Transverse colon (tissue), 4 donors: ENCODE measurements around the gene CDKAL1. TPM values are rescaled to one million over a fixed set of nuclear protein-coding genes. Genes with fewer than 3 reads are reported as not detected.

Experiments used
- DNase-seq: peaks from one replicate; pipeline ENCODE4 v3.0.0-alpha.2; 2019
- H3K27ac ChIP-seq, 4 donors: fragments of 200-600 bp; sonication (generic); 2 replicates each; pipeline ENCODE4 v1.5.1; 2016 to 2018; ENCODE audit warnings: inconsistent platforms in 4 of 4
- H3K27me3 ChIP-seq: fragments of 200-600 bp; sonication (generic); 2 replicates; pipeline ENCODE4 v1.5.1; 2017; ENCODE audit warnings: inconsistent platforms
- H3K36me3 ChIP-seq, 4 donors: fragments of 200-600 bp; sonication (generic); 2 replicates each; pipeline ENCODE4 v1.5.1; 2017 to 2019; ENCODE audit warnings: inconsistent platforms in 4 of 4
- H3K4me1 ChIP-seq, 4 donors: fragments of 200-600 bp; sonication (generic); 2 replicates each; pipeline ENCODE4 v1.5.1; 2017 to 2020; ENCODE audit warnings: inconsistent platforms in 4 of 4
- H3K4me3 ChIP-seq, 4 donors: fragments of 200-600 bp; sonication (generic); 1 replicate in 1 of 4; 2 replicates in 3 of 4; pipeline versions ENCODE4 v1.5.1 to v1.6.1; 2017 to 2019; ENCODE audit warnings: inconsistent platforms in 4 of 4
- H3K9me3 ChIP-seq, 2 donors: fragments of 200-600 bp; sonication (generic); 2 replicates each; pipeline ENCODE4 v1.5.1; 2017 to 2019; ENCODE audit warnings: inconsistent platforms in 2 of 2
- CTCF ChIP-seq, 5 experiments: fragments of 200-600 bp in 3 of 5; fragments of 450-650 bp in 2 of 5; sonication (generic) in 3 of 5; IDR thresholded peaks; 1 replicate in 2 of 5; 2 replicates in 3 of 5; pipeline ENCODE4 v1.5.1; 2016 to 2017; ENCODE audit warnings: antibody characterized with exemption in 5 of 5, inconsistent platforms in 3 of 5, mild to moderate bottlenecking in 2 of 5, moderate library complexity in 1 of 5
- EP300 ChIP-seq: sonication (generic); formaldehyde crosslinking; IDR thresholded peaks from one replicate; pipeline ENCODE4 v1.6.1; 2017; ENCODE audit warnings: antibody characterized with exemption, low read depth
- POLR2A ChIP-seq: fragments of 450-650 bp; IDR thresholded peaks from one replicate; pipeline ENCODE4 v1.6.1; 2016; ENCODE audit warnings: antibody characterized with exemption, mild to moderate bottlenecking, moderate library complexity
- POLR2AphosphoS5 ChIP-seq, 3 donors: sonication (generic); formaldehyde crosslinking; IDR thresholded peaks; one replicate each; pipeline ENCODE4 v1.6.1; 2016; ENCODE audit warnings: antibody characterized with exemption in 3 of 3
- WGBS, 2 donors: methylation state at CpG; one replicate each; pipeline ENCODE4 v1.1.5; 2018; ENCODE audit warnings: low coverage in 1 of 2; 5-methylcytosine and 5-hydroxymethylcytosine counted together
- in situ Hi-C, 4 donors: fragments of 200-750 bp; cut with MboI; loops; one replicate each; pipeline versions ENCODE4 v1.15.0 to v1.15.1; 2017; ENCODE audit warnings: low sequenced_read_pairs in 3 of 4, low pct_ligation_motif_present in 1 of 4, low pct_unique_long_range_greater_than_20kb in 1 of 4
- intact Hi-C: fragments of 100-400 bp; cut with DNase I; formaldehyde crosslinking; loops from one replicate; pipeline ENCODE4 v1.15.1; 2023; ENCODE audit warnings: low total_unique reads
- total RNA-seq, 4 donors: library from RNA; depleted of rRNA; stranded (reverse); fragments of >200 nt; gene quantifications; one replicate each; pipeline ENCODE4 v1.1.0, GENCODE V29; 2016

Gene CDKAL1
- total RNA-seq, 4 donors from 2014 or later: 4.8 to 21.7 (median 12.5) TPM

GRCh38 chr6:20773822-20774221 is 239.6 kb downstream of the CDKAL1 start:
- WGBS, 2 donors: 97 to 100% methylated on average over 1 of the region's 1 CpG
- TF ChIP-seq CTCF (IDR thresholded peaks at IDR 0.05) (no peak), EP300 (no peak), POLR2A (no peak), POLR2AphosphoS5 (IDR thresholded peaks at IDR 0.05) (no peak)
- in situ Hi-C loops: no loop called here

GRCh38 chr6:20775981-20776380 is 241.7 kb downstream of the CDKAL1 start:
- H3K27ac ChIP-seq: no peak overlapping the region
- no peaks in the 10 kb centered on the region for H3K4me1 ChIP-seq
- H3K27me3 ChIP-seq: no peaks in the 10 kb centered on the region
- intact Hi-C loops: no loop called here
- DNase-seq: no peak
- TF ChIP-seq EP300: no peak
- no peak for TF ChIP-seq POLR2AphosphoS5 (IDR thresholded peaks at IDR 0.05)
- no peak for TF ChIP-seq CTCF (IDR thresholded peaks at IDR 0.05)
- no peak for TF ChIP-seq POLR2A
- no peaks in the 10 kb centered on the region for H3K9me3 ChIP-seq
- 100% methylated on average over 1 of the region's 1 CpG; no CpG with 5 or more reads in 1 of the 2 donors for WGBS, 2 donors
- in situ Hi-C loops: no loop called here
- no peak overlapping the region for H3K4me3 ChIP-seq
- peaks cover 0 to under 1% (median 0%) of the 10 kb centered on the region in 4 donors for H3K36me3 ChIP-seq

More at GRCh38 chr6:20773822-20774221, 239.6 kb downstream of the CDKAL1 start:
- Histone ChIP-seq H3K36me3 (no peaks in the 10 kb centered on the region), H3K27ac (no peak overlapping the region), H3K27me3 (no peaks in the 10 kb centered on the region), H3K4me3 (no peak overlapping the region), H3K9me3 (no peaks in the 10 kb centered on the region), H3K4me1 (no peaks in the 10 kb centered on the region)
- no peak for DNase-seq
- intact Hi-C loops: no loop called here

- no peak for DNase-seq
- H3K4me3 ChIP-seq: no peak overlapping the region
- in situ Hi-C loops: no loop called here
- no peak overlapping the region for H3K27ac ChIP-seq
- H3K9me3 ChIP-seq: no peaks in the 10 kb centered on the region
- intact Hi-C loops: no loop called here
- H3K36me3 ChIP-seq: peaks cover 0 to 13% (median 0%) of the 10 kb centered on the region in 4 donors
- no peak for TF ChIP-seq CTCF (IDR thresholded peaks at IDR 0.05)
- TF ChIP-seq POLR2AphosphoS5 (IDR thresholded peaks at IDR 0.05): no peak
- TF ChIP-seq POLR2A: no peak
- no peak for TF ChIP-seq EP300
- no peaks in the 10 kb centered on the region for H3K4me1 ChIP-seq
- H3K27me3 ChIP-seq: no peaks in the 10 kb centered on the region
These were observed 243.5 kb downstream of the CDKAL1 start for GRCh38 chr6:20777801-20778200.

GRCh38 chr6:20778459-20778858 is 244.2 kb downstream of the CDKAL1 start:
- no peak for DNase-seq
- Histone ChIP-seq H3K9me3 (no peaks in the 10 kb centered on the region), H3K27me3 (no peaks in the 10 kb centered on the region), H3K4me1 (no peaks in the 10 kb centered on the region), H3K4me3 (no peak overlapping the region), H3K36me3 (peaks cover 0 to 14% (median 0%) of the 10 kb centered on the region in 4 donors), H3K27ac (no peak overlapping the region)
- TF ChIP-seq CTCF (IDR thresholded peaks at IDR 0.05) (no peak), POLR2A (no peak), EP300 (no peak), POLR2AphosphoS5 (IDR thresholded peaks at IDR 0.05) (no peak)
- intact Hi-C loops: no loop called here
- WGBS, 2 donors: 95 to 100% methylated on average over 5 of the region's 5 CpGs
- in situ Hi-C loops: no loop called here
